Colonic mucosa (tissue), 4 donors: ENCODE measurements around the gene SSH3. TPM values are rescaled to one million over a fixed set of nuclear protein-coding genes. Genes with fewer than 3 reads are reported as not detected.

Experiments used
- DNase-seq: peaks from one replicate; pipeline ENCODE4 v3.0.0-alpha.2; 2020
- H3K27ac ChIP-seq: fragments of 200-600 bp; one replicate; pipeline ENCODE4 v1.8.0; 2021
- H3K27me3 ChIP-seq: fragments of 200-600 bp; one replicate; pipeline ENCODE4 v1.8.0; 2021
- H3K36me3 ChIP-seq: fragments of 200-600 bp; one replicate; pipeline ENCODE4 v1.8.0; 2021
- H3K4me1 ChIP-seq: fragments of 200-600 bp; one replicate; pipeline ENCODE4 v1.8.0; 2021; ENCODE audit warnings: mild to moderate bottlenecking
- H3K4me3 ChIP-seq: fragments of 200-600 bp; one replicate; pipeline ENCODE4 v1.8.0; 2021
- H3K9ac ChIP-seq, 2 donors: one replicate each; pipeline ENCODE4 v1.7.0; 2013; ENCODE audit warnings: control low read depth in 2 of 2, low read depth in 2 of 2, low read length in 2 of 2
- H3K9me3 ChIP-seq: fragments of 200-600 bp; one replicate; pipeline ENCODE4 v1.8.0; 2021
- CTCF ChIP-seq: fragments of 200-600 bp; IDR thresholded peaks from one replicate; pipeline ENCODE4 v1.8.0; 2022; ENCODE audit warnings: antibody characterized with exemption, mild to moderate bottlenecking
- intact Hi-C: fragments of 100-400 bp; cut with DNase I; formaldehyde crosslinking; loops from one replicate; pipeline ENCODE4 v1.14.1; 2022
- total RNA-seq, 2 donors: library from RNA; stranded (reverse); fragmentation: NEBNext Ultra II Directional in 1 of 2; extraction: Animal tissue kit (Norgen Biotek cat#: 25700) in 1 of 2; gene quantifications; one replicate each; pipeline ENCODE4 v1.2.1, GENCODE V29; 2021
- donor health status: healthy.
- donor health status: DM: no; HTN: no; CAD: no.
- donor health status: DM: no; HTN: no; CAD: no.

The SSH3 gene
- total RNA-seq, 2 donors from 2014 or later = 69.7 to 81.7 TPM

GRCh38 chr11:67332081-67332691 lies 28.9 kb downstream of the SSH3 start:
- Histone ChIP-seq H3K27me3 (no peaks in the 10 kb centered on the region), H3K9me3 (no peaks in the 10 kb centered on the region), H3K4me1 (no peaks in the 10 kb centered on the region), H3K36me3 (no peaks in the 10 kb centered on the region), H3K9ac (no peak overlapping the region), H3K27ac (no peak overlapping the region), H3K4me3 (no peak overlapping the region)
- TF ChIP-seq CTCF = no peak
- intact Hi-C loops = no loop called here
- no peak for DNase-seq

- Histone ChIP-seq H3K36me3 (no peaks in the 10 kb centered on the region), H3K27ac (no peak overlapping the region), H3K9ac (no peak overlapping the region), H3K9me3 (no peaks in the 10 kb centered on the region), H3K4me1 (no peaks in the 10 kb centered on the region), H3K4me3 (no peak overlapping the region), H3K27me3 (no peaks in the 10 kb centered on the region)
- no peak for TF ChIP-seq CTCF
- intact Hi-C loops = no loop called here
- DNase-seq = no peak
Measured at GRCh38 chr11:67337257-67337656, 33.9 kb downstream of the SSH3 start.

GRCh38 chr11:67344264-67344663 lies 40.9 kb downstream of the SSH3 start:
- Histone ChIP-seq H3K27me3 (no peaks in the 10 kb centered on the region), H3K27ac (peak overlapping the region; percentile 91), H3K4me3 (no peak overlapping the region), H3K36me3 (no peaks in the 10 kb centered on the region), H3K9ac (no peak overlapping the region), H3K4me1 (peaks cover 7% of the 10 kb centered on the region), H3K9me3 (no peaks in the 10 kb centered on the region)
- no peak for DNase-seq
- TF ChIP-seq CTCF = no peak
- intact Hi-C loops = no loop called here

- Histone ChIP-seq H3K9ac (peak overlapping the region; percentile 35 to 83), H3K27me3 (no peaks in the 10 kb centered on the region)
- DNase-seq = no peak
Measured at GRCh38 chr11:67345247-67345919, 42.1 kb downstream of the SSH3 start.

More at GRCh38 chr11:67345247-67345919, 42.1 kb downstream of the SSH3 start:
- no peak overlapping the region for H3K4me3 ChIP-seq
- H3K4me1 ChIP-seq = peaks cover 7% of the 10 kb centered on the region
- no peaks in the 10 kb centered on the region for H3K9me3 ChIP-seq
- H3K36me3 ChIP-seq = no peaks in the 10 kb centered on the region
- TF ChIP-seq CTCF = no peak
- H3K27ac ChIP-seq = peak overlapping the region; percentile 91
- intact Hi-C loops = loop anchor here (5.0 kb wide), 2 partner anchors 37 to 162 kb away; partner anchors contain the start of genes CDK2AP2 and PITPNM1
